WTC11 (cell line): Measurements from ENCODE around the gene DNM3. TPM values are rescaled to one million over a fixed set of nuclear protein-coding genes. Genes with fewer than 3 reads are reported as not detected.

Experiments used
- ATAC-seq: fragments of 200-7000 bp; cut with Tn5 transposase; 2 replicates; pipeline ENCODE4 v1.10.0; 2021; ENCODE audit warnings: mild to moderate bottlenecking, moderate library complexity
- CTCF ChIA-PET: fragments of 300-600 bp; sonication (Branson Sonifier 250); formaldehyde crosslinking; loops from one replicate; lab custom pipeline; 2021; ENCODE audit warnings: antibody characterized with exemption; lab: Charles Lee
- POLR2A ChIA-PET: fragments of 350-600 bp; sonication (Branson Sonifier 250); formaldehyde crosslinking; loops from one replicate; lab custom pipeline; 2021; ENCODE audit warnings: antibody characterized with exemption; lab: Charles Lee
- DNase-seq: peaks from one replicate; pipeline ENCODE4 v3.0.0; 2021; ENCODE audit warnings: low spot score
- H3K27ac Mint-ChIP-seq: 2 replicates; pipeline ENCODE4 v1.8.0; 2021; ENCODE audit warnings: mixed read lengths
- H3K27me3 Mint-ChIP-seq: 2 replicates; pipeline ENCODE4 v1.8.0; 2021; ENCODE audit warnings: low read depth, mild to moderate bottlenecking, moderate library complexity, mixed read lengths
- H3K36me3 Mint-ChIP-seq: 2 replicates; pipeline ENCODE4 v1.8.0; 2021; ENCODE audit warnings: mixed read lengths
- H3K4me1 Mint-ChIP-seq: 2 replicates; pipeline ENCODE4 v1.8.0; 2022; ENCODE audit warnings: mixed read lengths
- H3K4me3 Mint-ChIP-seq: 2 replicates; pipeline ENCODE4 v1.8.0; 2021; ENCODE audit warnings: mild to moderate bottlenecking, moderate library complexity, mixed read lengths
- H3K9me3 Mint-ChIP-seq: 2 replicates; pipeline ENCODE4 v1.8.0; 2021; ENCODE audit warnings: mixed read lengths
- ATF3 ChIP-seq: sonication (generic); formaldehyde crosslinking; conservative IDR thresholded peaks from 2 replicates; pipeline ENCODE4 v1.8.1; 2022; ENCODE audit warnings: mild to moderate bottlenecking, missing genetic modification reagents
- ETV6 ChIP-seq: sonication (generic); formaldehyde crosslinking; IDR thresholded peaks from 2 replicates; pipeline ENCODE4 v1.8.1; 2022; ENCODE audit warnings: mild to moderate bottlenecking, missing genetic modification reagents
- FOXK1 ChIP-seq: sonication (generic); formaldehyde crosslinking; IDR thresholded peaks from 2 replicates; pipeline ENCODE4 v1.8.0; 2022; ENCODE audit warnings: mild to moderate bottlenecking, moderate library complexity, missing genetic modification reagents
- MYBL2 ChIP-seq: sonication (generic); formaldehyde crosslinking; IDR thresholded peaks from 2 replicates; pipeline ENCODE4 v1.8.1; 2023; ENCODE audit warnings: mild to moderate bottlenecking, moderate library complexity, missing genetic modification reagents
- NFYB ChIP-seq: sonication (generic); formaldehyde crosslinking; conservative IDR thresholded peaks from 2 replicates; pipeline ENCODE4 v1.8.0; 2022; ENCODE audit warnings: low read depth, missing genetic modification reagents
- NR3C1 ChIP-seq: sonication (generic); formaldehyde crosslinking; conservative IDR thresholded peaks from 2 replicates; pipeline ENCODE4 v1.8.1; 2023; ENCODE audit warnings: low read depth, mild to moderate bottlenecking, missing genetic modification reagents
- RORB ChIP-seq: fragments of 250-450 bp; sonication (Bioruptor Pico); IDR thresholded peaks from 2 replicates; pipeline ENCODE4 v1.9.0; 2021; ENCODE audit warnings: mild to moderate bottlenecking
- TEAD1 ChIP-seq: sonication (generic); formaldehyde crosslinking; IDR thresholded peaks from 2 replicates; pipeline ENCODE4 v1.8.0; 2022; ENCODE audit warnings: mild to moderate bottlenecking, missing genetic modification reagents
- ZBTB21 ChIP-seq: sonication (generic); formaldehyde crosslinking; IDR thresholded peaks from 2 replicates; pipeline ENCODE4 v1.8.1; 2023; ENCODE audit warnings: mild to moderate bottlenecking, missing genetic modification reagents, borderline replicate concordance
- ZNF138 ChIP-seq: sonication (generic); formaldehyde crosslinking; conservative IDR thresholded peaks from 2 replicates; pipeline ENCODE4 v1.8.1; 2022; ENCODE audit warnings: mild to moderate bottlenecking, moderate library complexity, missing genetic modification reagents
- ZNF219 ChIP-seq: sonication (generic); formaldehyde crosslinking; IDR thresholded peaks from 2 replicates; pipeline ENCODE4 v1.8.0; 2023; ENCODE audit warnings: missing genetic modification reagents, mild to moderate bottlenecking, borderline replicate concordance
- total RNA-seq: library from RNA; stranded (reverse); gene quantifications from 3 replicates; pipeline ENCODE4 v1.2.3, GENCODE V29; 2021
- TF ChIP-seq, protein P1 (sequence below): sonication (generic); formaldehyde crosslinking; IDR thresholded peaks from 2 replicates; pipeline ENCODE4 v1.8.1; 2022; ENCODE audit warnings: mild to moderate bottlenecking, missing genetic modification reagents, moderate library complexity, borderline replicate concordance
- TF ChIP-seq, protein P2 (sequence below): sonication (generic); formaldehyde crosslinking; IDR thresholded peaks from 2 replicates; pipeline ENCODE4 v1.8.0; 2023; ENCODE audit warnings: missing genetic modification reagents, mild to moderate bottlenecking, borderline replicate concordance
- TF ChIP-seq, protein P3 (sequence below): sonication (generic); formaldehyde crosslinking; IDR thresholded peaks from 2 replicates; pipeline ENCODE4 v1.8.0; 2022; ENCODE audit warnings: mild to moderate bottlenecking, missing genetic modification reagents
- TF ChIP-seq, protein P4 (sequence below): sonication (generic); formaldehyde crosslinking; IDR thresholded peaks from 2 replicates; pipeline ENCODE4 v1.8.1; 2022; ENCODE audit warnings: missing genetic modification reagents, borderline replicate concordance
- TF ChIP-seq, protein P5 (sequence below): fragments of 250-450 bp; sonication (Bioruptor Pico); IDR thresholded peaks from 2 replicates; pipeline ENCODE4 v1.9.0; 2021; ENCODE audit warnings: mild to moderate bottlenecking, borderline replicate concordance
- TF ChIP-seq, protein P6 (sequence below): sonication (generic); formaldehyde crosslinking; IDR thresholded peaks from 2 replicates; pipeline ENCODE4 v1.8.1; 2023; ENCODE audit warnings: mild to moderate bottlenecking, missing genetic modification reagents

DNM3 gene
- total RNA-seq, 1 experiment from 2014 or later = 1.9 TPM

- Mint-ChIP-seq H3K27me3 (peaks cover 45% of the 10 kb centered on the region), H3K4me1 (peaks cover 19% of the 10 kb centered on the region), H3K27ac (no peak overlapping the region)
- TF ChIP-seq, protein P1, sequence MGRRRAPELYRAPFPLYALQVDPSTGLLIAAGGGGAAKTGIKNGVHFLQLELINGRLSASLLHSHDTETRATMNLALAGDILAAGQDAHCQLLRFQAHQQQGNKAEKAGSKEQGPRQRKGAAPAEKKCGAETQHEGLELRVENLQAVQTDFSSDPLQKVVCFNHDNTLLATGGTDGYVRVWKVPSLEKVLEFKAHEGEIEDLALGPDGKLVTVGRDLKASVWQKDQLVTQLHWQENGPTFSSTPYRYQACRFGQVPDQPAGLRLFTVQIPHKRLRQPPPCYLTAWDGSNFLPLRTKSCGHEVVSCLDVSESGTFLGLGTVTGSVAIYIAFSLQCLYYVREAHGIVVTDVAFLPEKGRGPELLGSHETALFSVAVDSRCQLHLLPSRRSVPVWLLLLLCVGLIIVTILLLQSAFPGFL (CRISPR knock-in tag) = no peak
- TF ChIP-seq MYBL2 (CRISPR knock-in tag) (no peak), ZNF138 (CRISPR knock-in tag) (0 out of 2 replicates have a peak, but pooled peaks have one; percentile 50), NR3C1 (CRISPR knock-in tag) (no peak), ETV6 (CRISPR knock-in tag) (no peak), RORB (CRISPR knock-in tag) (no peak), FOXK1 (CRISPR knock-in tag) (no peak), ZBTB21 (CRISPR knock-in tag) (peak; percentile 31; the same call in 1 of the 2 replicates), ZNF219 (no peak), NFYB (CRISPR knock-in tag) (no peak), ATF3 (CRISPR knock-in tag) (no peak), TEAD1 (CRISPR knock-in tag) (no peak)
- TF ChIP-seq, protein P2, sequence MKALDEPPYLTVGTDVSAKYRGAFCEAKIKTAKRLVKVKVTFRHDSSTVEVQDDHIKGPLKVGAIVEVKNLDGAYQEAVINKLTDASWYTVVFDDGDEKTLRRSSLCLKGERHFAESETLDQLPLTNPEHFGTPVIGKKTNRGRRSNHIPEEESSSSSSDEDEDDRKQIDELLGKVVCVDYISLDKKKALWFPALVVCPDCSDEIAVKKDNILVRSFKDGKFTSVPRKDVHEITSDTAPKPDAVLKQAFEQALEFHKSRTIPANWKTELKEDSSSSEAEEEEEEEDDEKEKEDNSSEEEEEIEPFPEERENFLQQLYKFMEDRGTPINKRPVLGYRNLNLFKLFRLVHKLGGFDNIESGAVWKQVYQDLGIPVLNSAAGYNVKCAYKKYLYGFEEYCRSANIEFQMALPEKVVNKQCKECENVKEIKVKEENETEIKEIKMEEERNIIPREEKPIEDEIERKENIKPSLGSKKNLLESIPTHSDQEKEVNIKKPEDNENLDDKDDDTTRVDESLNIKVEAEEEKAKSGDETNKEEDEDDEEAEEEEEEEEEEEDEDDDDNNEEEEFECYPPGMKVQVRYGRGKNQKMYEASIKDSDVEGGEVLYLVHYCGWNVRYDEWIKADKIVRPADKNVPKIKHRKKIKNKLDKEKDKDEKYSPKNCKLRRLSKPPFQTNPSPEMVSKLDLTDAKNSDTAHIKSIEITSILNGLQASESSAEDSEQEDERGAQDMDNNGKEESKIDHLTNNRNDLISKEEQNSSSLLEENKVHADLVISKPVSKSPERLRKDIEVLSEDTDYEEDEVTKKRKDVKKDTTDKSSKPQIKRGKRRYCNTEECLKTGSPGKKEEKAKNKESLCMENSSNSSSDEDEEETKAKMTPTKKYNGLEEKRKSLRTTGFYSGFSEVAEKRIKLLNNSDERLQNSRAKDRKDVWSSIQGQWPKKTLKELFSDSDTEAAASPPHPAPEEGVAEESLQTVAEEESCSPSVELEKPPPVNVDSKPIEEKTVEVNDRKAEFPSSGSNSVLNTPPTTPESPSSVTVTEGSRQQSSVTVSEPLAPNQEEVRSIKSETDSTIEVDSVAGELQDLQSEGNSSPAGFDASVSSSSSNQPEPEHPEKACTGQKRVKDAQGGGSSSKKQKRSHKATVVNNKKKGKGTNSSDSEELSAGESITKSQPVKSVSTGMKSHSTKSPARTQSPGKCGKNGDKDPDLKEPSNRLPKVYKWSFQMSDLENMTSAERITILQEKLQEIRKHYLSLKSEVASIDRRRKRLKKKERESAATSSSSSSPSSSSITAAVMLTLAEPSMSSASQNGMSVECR (CRISPR knock-in tag) = peak; percentile 10; the same call in 1 of the 2 replicates
- TF ChIP-seq, protein P3, sequence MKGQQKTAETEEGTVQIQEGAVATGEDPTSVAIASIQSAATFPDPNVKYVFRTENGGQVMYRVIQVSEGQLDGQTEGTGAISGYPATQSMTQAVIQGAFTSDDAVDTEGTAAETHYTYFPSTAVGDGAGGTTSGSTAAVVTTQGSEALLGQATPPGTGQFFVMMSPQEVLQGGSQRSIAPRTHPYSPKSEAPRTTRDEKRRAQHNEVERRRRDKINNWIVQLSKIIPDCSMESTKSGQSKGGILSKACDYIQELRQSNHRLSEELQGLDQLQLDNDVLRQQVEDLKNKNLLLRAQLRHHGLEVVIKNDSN (CRISPR knock-in tag) = no peak
- TF ChIP-seq, protein P4, sequence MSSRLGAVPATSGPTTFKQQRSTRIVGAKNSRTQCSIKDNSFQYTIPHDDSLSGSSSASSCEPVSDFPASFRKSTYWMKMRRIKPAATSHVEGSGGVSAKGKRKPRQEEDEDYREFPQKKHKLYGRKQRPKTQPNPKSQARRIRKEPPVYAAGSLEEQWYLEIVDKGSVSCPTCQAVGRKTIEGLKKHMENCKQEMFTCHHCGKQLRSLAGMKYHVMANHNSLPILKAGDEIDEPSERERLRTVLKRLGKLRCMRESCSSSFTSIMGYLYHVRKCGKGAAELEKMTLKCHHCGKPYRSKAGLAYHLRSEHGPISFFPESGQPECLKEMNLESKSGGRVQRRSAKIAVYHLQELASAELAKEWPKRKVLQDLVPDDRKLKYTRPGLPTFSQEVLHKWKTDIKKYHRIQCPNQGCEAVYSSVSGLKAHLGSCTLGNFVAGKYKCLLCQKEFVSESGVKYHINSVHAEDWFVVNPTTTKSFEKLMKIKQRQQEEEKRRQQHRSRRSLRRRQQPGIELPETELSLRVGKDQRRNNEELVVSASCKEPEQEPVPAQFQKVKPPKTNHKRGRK = no peak
- TF ChIP-seq, protein P5, sequence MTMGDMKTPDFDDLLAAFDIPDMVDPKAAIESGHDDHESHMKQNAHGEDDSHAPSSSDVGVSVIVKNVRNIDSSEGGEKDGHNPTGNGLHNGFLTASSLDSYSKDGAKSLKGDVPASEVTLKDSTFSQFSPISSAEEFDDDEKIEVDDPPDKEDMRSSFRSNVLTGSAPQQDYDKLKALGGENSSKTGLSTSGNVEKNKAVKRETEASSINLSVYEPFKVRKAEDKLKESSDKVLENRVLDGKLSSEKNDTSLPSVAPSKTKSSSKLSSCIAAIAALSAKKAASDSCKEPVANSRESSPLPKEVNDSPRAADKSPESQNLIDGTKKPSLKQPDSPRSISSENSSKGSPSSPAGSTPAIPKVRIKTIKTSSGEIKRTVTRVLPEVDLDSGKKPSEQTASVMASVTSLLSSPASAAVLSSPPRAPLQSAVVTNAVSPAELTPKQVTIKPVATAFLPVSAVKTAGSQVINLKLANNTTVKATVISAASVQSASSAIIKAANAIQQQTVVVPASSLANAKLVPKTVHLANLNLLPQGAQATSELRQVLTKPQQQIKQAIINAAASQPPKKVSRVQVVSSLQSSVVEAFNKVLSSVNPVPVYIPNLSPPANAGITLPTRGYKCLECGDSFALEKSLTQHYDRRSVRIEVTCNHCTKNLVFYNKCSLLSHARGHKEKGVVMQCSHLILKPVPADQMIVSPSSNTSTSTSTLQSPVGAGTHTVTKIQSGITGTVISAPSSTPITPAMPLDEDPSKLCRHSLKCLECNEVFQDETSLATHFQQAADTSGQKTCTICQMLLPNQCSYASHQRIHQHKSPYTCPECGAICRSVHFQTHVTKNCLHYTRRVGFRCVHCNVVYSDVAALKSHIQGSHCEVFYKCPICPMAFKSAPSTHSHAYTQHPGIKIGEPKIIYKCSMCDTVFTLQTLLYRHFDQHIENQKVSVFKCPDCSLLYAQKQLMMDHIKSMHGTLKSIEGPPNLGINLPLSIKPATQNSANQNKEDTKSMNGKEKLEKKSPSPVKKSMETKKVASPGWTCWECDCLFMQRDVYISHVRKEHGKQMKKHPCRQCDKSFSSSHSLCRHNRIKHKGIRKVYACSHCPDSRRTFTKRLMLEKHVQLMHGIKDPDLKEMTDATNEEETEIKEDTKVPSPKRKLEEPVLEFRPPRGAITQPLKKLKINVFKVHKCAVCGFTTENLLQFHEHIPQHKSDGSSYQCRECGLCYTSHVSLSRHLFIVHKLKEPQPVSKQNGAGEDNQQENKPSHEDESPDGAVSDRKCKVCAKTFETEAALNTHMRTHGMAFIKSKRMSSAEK = no peak
- TF ChIP-seq, protein P6, sequence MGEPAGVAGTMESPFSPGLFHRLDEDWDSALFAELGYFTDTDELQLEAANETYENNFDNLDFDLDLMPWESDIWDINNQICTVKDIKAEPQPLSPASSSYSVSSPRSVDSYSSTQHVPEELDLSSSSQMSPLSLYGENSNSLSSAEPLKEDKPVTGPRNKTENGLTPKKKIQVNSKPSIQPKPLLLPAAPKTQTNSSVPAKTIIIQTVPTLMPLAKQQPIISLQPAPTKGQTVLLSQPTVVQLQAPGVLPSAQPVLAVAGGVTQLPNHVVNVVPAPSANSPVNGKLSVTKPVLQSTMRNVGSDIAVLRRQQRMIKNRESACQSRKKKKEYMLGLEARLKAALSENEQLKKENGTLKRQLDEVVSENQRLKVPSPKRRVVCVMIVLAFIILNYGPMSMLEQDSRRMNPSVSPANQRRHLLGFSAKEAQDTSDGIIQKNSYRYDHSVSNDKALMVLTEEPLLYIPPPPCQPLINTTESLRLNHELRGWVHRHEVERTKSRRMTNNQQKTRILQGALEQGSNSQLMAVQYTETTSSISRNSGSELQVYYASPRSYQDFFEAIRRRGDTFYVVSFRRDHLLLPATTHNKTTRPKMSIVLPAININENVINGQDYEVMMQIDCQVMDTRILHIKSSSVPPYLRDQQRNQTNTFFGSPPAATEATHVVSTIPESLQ (CRISPR knock-in tag) = no peak
- TF ChIP-seq, all 79 proteins: peak for 3
- POLR2A ChIA-PET = interaction anchor here (0.6 to 1.3 kb wide), 3 partner anchors 11 to 656 kb away, joined by 3 to 6 read pairs (median 3); no protein-coding TSS in a partner anchor
- H3K9me3 Mint-ChIP-seq = no peaks in the 10 kb centered on the region
- CTCF ChIA-PET = interaction anchor here (0.5 to 2.6 kb wide), 15 partner anchors 9 to 557 kb away, joined by 3 to 30 read pairs (median 5); no protein-coding TSS in a partner anchor
- ATAC-seq (peak; percentile 33), DNase-seq (peak; percentile 41)
- no peaks in the 10 kb centered on the region for H3K36me3 Mint-ChIP-seq
- peak overlapping the region; percentile 87 for H3K4me3 Mint-ChIP-seq
Observed at GRCh38 chr1:171841931-171842761, 848 bp downstream of the DNM3 start.
